GM15510 (cell line): ENCODE results near the gene FOXC2.

Source experiments
- POLR2A ChIP-seq: IDR thresholded peaks from 3 replicates; pipeline ENCODE4 v1.6.1; 2011; ENCODE audit warnings: borderline replicate concordance; ENCODE audit not compliant: insufficient read length; ENCODE audit errors: extremely low read depth

Gene FOXC2

DNA sequence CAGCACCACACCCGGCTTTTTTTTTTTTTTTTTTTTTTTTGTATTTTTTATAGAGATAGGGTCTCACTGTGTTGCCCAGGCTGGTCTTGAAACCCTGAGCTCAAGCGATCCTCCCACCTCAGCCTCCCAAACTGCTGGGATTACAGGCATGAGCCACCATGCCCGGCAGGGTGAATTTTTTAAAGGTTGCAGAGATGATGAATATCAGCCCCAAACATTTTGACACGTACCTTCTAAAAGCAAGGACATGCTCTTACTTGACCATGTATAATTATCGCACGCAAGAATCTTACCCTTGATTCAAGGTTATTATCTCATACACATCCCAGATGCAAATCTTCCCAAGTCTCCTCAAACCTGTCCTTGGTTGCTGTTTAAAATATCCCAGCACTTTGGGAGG is 4.3 kb upstream of the FOXC2 start:
- no peak for TF ChIP-seq POLR2A

DNA sequence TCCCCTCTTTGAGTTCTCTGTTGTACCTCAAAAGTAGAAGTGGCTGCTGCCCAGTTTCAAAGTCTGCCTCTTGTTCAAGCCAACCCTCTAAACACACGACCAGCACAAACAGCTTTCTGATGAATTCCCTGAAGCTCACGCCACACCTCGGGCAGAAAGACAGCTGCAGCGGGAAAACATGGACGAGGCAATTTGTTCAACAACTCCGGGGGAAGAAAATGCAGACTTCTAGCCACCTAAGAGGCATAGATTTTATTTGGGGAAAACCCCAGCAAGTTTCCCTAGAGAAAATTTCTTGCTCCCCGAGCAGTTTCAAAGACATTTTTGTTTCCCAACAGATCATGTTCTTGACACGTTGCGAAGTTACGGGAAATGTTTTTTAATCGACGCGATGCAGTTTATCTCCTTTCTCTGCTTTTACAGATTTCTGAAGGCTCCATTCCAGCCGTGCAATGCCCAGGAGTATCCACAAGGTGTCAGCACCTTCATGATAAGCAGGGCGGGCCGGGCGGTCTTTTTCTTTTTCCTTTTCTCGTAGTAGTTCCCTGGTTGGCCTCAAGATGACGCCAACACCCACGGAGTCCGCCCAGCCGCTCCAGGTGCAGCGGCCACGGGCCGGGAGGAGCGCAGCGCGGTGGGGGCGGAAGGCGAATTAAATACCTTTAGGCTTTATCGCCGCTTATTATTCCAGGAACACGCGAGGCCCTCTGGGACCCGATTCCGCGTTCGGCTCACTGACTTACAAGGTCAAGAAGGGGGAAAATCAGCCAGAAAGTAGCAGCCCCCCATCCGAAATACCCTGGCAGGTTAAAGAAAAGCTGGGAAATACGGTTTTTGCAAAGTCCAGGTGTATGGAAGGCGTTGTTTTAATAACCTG is 2.9 kb upstream of the FOXC2 start:
- TF ChIP-seq POLR2A = no peak

DNA sequence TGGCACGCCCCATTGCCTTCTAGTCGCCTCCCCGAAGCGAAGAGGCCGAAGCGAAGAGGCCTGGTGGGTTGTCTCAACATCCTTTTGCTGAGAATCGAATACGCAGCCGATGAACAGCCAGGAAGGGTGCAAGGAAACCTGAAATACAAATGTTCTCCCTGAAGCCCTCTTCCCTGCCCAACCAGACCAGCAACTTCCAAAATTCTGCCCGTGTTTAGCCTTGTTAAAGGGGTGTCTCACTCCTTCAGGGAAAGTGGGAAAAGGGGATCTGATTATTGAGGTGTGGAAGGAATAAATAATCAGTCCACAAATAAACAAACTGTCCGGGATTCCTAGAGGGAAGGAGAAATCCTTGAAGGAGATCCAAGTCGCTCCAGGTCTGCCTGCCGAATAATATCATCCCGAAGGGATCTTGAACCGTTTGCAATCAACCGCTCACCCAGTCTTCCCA is 1.4 kb upstream of the FOXC2 start:
- no peak for TF ChIP-seq POLR2A

DNA sequence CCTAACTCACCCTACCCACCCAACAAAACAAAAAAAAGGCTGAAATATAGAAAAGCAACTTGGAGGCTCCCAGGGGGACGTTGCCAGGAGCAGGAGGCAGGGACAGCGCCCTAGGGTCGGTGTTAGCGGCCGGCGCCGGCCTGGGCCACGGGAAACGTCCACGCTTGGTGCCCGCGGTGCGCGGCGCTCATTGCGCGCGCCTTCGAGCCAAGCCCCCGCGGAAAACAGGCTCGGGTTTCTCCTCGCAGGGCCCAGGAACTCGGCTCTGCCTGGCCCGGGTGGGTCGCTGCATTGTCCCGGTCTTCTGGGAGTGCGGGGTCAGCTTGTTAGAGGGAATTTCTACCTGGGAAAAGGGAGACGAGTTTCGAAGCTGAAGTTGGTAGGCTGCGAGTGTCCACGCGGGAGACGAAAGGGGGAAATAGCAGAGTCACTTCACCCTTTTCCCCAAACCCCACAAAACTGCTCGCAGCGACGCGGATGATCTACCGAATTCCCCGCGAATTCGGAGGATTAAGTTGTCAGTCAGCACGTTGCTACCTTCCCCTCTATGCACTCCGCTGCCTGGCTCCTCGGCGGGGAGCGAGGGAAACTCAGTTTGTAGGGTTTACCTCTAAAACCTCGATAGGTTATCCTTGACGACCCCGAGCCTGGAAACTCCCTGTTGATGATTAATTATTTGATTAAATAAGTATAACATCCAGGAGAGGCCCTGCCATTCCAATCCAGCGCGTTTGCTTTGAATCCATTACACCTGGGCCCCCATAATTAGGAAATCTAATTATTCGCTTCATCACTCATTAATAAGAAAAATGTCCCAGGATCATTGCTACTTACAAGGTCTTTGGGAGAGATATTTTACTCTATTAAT is 751 bp upstream of the FOXC2 start:
- TF ChIP-seq POLR2A = no peak

DNA sequence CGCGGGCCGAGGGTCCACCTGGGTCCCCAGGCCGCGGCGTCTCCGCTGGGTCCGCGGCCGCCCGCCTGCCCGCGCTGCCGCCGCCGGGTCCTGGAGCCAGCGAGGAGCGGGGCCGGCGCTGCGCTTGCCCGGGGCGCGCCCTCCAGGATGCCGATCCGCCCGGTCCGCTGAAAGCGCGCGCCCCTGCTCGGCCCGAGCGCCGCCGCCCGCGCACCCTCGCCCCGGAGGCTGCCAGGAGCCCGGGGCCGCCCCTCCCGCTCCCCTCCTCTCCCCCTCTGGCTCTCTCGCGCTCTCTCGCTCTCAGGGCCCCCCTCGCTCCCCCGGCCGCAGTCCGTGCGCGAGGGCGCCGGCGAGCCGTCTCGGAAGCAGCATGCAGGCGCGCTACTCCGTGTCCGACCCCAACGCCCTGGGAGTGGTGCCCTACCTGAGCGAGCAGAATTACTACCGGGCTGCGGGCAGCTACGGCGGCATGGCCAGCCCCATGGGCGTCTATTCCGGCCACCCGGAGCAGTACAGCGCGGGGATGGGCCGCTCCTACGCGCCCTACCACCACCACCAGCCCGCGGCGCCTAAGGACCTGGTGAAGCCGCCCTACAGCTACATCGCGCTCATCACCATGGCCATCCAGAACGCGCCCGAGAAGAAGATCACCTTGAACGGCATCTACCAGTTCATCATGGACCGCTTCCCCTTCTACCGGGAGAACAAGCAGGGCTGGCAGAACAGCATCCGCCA is 504 bp downstream of the FOXC2 start:
- TF ChIP-seq POLR2A = no peak

DNA sequence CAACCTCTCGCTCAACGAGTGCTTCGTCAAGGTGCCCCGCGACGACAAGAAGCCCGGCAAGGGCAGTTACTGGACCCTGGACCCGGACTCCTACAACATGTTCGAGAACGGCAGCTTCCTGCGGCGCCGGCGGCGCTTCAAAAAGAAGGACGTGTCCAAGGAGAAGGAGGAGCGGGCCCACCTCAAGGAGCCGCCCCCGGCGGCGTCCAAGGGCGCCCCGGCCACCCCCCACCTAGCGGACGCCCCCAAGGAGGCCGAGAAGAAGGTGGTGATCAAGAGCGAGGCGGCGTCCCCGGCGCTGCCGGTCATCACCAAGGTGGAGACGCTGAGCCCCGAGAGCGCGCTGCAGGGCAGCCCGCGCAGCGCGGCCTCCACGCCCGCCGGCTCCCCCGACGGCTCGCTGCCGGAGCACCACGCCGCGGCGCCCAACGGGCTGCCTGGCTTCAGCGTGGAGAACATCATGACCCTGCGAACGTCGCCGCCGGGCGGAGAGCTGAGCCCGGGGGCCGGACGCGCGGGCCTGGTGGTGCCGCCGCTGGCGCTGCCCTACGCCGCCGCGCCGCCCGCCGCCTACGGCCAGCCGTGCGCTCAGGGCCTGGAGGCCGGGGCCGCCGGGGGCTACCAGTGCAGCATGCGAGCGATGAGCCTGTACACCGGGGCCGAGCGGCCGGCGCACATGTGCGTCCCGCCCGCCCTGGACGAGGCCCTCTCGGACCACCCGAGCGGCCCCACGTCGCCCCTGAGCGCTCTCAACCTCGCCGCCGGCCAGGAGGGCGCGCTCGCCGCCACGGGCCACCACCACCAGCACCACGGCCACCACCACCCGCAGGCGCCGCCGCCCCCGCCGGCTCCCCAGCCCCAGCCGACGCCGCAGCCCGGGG is 1.3 kb downstream of the FOXC2 start:
- TF ChIP-seq POLR2A = no peak

DNA sequence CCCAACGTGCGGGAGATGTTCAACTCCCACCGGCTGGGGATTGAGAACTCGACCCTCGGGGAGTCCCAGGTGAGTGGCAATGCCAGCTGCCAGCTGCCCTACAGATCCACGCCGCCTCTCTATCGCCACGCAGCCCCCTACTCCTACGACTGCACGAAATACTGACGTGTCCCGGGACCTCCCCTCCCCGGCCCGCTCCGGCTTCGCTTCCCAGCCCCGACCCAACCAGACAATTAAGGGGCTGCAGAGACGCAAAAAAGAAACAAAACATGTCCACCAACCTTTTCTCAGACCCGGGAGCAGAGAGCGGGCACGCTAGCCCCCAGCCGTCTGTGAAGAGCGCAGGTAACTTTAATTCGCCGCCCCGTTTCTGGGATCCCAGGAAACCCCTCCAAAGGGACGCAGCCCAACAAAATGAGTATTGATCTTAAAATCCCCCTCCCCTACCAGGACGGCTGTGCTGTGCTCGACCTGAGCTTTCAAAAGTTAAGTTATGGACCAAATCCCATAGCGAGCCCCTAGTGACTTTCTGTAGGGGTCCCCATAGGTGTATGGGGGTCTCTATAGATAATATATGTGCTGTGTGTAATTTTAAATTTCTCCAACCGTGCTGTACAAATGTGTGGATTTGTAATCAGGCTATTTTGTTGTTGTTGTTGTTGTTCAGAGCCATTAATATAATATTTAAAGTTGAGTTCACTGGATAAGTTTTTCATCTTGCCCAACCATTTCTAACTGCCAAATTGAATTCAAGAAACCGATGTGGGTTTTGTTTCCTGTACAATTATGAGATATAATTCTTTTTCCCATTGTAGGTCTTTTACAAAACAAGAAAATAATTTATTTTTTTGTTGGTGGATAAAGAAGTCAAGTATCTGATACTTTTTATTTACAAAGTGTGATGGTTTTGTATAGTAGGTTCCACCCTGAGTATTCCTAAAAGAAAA is 2.3 kb downstream of the FOXC2 start:
- TF ChIP-seq POLR2A = no peak

DNA sequence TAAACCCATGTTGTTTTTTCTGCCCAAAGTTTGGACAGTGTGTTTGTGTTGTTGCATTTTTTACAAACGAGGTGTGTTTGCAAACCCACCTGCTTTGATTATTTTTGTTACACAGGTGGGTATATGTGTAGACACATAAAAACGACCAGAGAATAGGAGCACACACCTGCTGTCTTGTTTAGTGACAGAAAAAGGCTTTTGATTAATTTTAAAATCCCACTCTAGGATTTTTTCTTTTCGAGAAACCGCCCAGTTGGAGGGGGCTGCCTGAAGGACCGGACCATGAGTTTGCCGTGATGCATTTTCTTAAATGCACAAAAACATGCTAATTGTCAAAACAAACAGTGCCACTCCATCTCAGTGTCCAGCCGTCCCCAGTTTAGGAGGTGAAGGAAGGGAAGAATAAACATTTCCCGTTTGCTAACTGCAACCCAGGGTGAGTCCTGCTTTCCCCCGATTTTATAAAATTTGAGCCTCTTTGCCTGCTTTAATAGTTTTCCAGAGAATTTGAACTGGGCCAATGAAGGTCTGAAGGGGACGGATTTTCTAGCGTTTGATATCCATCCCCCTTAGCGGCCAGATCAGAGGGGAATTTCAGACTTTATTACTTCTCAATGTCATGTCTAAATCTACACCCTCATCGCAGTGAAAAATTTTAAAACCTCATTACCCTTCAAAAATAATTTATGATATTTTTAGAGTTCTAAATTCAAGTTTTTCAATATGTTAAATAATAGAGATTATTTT is 3.2 kb downstream of the FOXC2 start:
- no peak for TF ChIP-seq POLR2A

DNA sequence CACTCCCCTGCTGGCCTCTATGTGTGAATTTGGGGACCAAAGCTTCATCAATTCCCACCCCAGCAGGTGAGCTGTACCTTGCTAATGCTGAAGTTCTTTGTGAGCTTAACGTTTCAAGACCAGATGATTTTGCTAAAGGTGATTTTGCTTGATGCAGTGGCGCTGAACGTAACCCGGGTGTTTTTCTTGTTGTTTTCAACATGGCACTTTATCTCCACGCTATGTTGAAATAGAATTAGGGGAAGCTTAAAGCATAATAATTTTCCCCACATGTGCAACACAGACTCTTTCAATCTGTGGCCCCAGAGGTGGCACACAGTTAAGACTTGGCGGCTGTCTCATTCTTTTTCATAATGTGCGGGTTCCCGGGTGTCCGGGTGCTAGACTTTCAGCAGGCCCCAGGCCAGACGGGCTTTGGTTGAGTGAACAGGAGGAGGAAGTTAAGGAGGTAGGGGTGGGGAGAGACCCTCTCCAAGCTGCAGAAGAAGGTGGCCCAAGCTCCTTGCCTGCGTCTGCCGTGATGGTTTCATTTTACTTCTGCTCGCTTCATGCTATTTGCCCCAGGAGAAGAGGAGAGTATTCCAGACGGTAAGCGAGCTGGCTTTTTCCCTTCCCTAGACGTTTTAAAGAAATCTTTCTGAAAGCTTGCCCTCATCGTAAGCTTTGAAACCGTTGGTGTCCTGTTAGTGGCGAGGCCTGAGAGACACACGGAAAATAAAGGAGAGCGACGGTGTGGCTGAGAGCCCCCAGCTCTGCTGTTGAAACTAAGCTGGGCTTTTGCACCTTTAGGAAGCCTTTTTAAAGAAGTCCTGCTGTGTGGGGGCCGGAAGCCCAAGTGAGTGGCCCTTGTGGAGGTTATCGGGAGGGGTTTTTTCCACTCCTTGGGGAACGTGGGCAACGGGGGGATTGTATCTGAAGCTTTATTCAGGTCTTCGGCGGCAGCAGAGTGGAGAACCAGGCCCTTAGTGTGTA is 4.2 kb downstream of the FOXC2 start:
- TF ChIP-seq POLR2A = no peak

DNA sequence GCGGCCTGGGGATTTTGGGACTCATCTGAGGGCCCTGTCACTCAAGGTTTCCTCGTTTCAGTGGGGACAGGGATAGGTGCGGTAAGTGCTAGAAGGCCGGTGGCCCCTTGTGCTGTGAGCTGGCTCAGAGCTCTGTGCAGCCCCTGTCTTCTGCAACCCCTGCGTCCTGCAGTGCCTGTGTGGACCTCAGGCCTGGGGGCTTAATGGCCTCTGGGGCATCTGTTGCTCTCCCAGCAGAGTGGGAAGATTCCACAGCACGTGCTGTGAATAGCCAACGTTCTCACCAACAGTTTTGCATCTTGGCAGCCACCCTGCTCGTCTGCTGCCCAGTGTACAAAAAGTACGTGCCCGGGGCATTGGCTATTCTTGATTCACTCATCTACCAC is 4.9 kb downstream of the FOXC2 start:
- TF ChIP-seq POLR2A = no peak

DNA sequence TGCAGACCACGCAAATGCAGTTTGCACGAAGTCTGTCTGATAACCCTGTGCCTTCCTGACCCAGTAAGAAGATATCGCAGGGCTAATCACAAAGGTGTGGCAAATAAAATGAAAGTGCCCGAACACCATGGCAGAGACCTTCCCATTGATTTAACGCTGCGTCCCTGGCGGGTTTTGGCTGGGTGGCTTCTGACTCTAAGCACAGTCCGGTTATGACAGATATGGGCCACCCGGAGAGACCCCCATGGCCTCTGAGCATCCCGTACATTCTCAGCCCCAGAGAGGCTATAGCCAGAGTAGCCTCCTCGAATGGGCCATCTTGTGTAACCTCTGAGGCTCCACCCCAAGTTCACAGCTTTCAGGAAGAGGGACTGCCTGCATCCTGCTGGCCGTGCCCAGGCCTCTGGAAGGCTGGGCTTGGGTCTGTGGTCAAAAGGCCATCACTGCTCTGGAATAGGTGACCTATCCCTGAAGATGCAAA is 5.5 kb downstream of the FOXC2 start:
- TF ChIP-seq POLR2A = no peak

DNA sequence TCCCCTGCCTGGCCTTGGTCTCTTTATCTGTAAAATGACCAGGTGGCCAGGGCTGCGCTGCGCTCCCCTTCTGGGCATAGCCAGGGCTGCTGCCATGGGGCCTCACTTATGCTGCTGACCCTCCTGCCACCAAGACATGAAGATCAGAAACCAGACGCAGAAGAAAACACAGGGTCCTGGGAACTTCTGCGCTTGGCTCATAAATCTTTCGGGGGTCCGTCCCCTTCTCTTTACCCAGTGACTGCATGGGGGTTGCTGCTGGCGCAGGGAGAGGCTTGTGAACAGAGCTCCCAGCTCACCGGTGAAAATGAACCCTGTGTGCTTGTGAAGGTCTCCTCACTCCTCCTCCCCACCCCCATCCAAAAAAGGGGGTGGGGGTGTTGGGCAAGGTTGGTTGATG is 6.0 kb downstream of the FOXC2 start:
- no peak for TF ChIP-seq POLR2A

DNA sequence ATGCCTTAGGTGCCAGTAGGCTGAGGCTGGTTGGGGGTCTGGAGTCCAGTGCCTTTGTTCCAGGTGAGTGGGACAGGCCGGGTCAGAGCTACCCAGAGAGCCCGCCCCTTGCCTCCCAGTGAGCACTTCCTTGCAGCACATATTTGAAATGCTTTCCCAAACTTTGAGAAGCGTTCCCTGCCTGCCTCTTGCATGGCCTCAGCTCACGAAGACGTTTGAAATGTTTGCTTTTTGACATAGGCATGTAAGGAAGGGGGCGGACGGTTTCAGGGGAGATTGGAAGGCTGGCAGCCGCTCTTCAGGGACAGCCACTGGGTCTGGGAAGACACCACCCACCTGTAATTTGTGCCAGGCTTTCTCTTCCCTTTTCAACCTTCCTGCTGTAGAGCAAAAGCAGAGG is 6.6 kb downstream of the FOXC2 start:
- no peak for TF ChIP-seq POLR2A
